HCT116 (cell line): ENCODE data around the gene XAB2. TPM values are rescaled to one million over a fixed set of nuclear protein-coding genes. Genes with fewer than 3 reads are reported as not detected.

Experiments used
- ATAC-seq: fragments of 200-7000 bp; cut with Tn5 transposase; 2 replicates; pipeline ENCODE4 v1.9.1; 2020; ENCODE audit warnings: mild to moderate bottlenecking, moderate library complexity
- BruUV-seq: library from RNA; stranded (reverse); fragments of 400-500 nt; replicated peaks from 2 replicates; lab custom pipeline; 2021; lab: Mats Ljungman, UMichigan
- CTCF ChIA-PET: fragments of 300-600 bp; sonication (Branson Sonifier 250); formaldehyde crosslinking; loops from one replicate; lab custom pipeline; 2021; ENCODE audit warnings: antibody characterized with exemption; lab: Charles Lee
- POLR2A ChIA-PET: fragments of 300-600, 350-600 bp; sonication (Branson Sonifier 250); formaldehyde crosslinking; loops from one replicate; lab custom pipeline; 2021; ENCODE audit warnings: antibody characterized with exemption; lab: Charles Lee
- RAD21 ChIA-PET, 2 experiments: fragments of 300-600 bp; sonication (Branson Sonifier 250); formaldehyde crosslinking; loops; one replicate each; lab custom pipeline; 2023; ENCODE audit warnings: low total read pairs in 2 of 2; ENCODE audit not compliant: uncharacterized antibody in 2 of 2, unreplicated experiment in 2 of 2, low non-redundant PET in 1 of 2; lab: Charles Lee
- DNase-seq: peaks from one replicate; pipeline ENCODE4 v3.0.0-alpha.2; 2010; ENCODE audit warnings: low read depth, low spot score
- H2AFZ ChIP-seq: fragments of 200-600 bp; shearing (Covaris generic), sonication (generic); 2 replicates; pipeline ENCODE4 v1.6.1; 2017; ENCODE audit warnings: low read depth, mixed run types, mixed read lengths, antibody characterized with exemption, low read length; ENCODE audit not compliant: poor library complexity, severe bottlenecking
- H3K27ac ChIP-seq: 2 replicates; pipeline ENCODE4 v1.5.1; 2012; ENCODE audit warnings: low read depth, low read length
- H3K27me3 ChIP-seq: fragments of 200-600 bp; sonication (generic); 2 replicates; pipeline ENCODE4 v1.6.1; 2016; ENCODE audit warnings: mixed run types, low read length, mixed read lengths; ENCODE audit not compliant: insufficient read depth
- H3K36me3 ChIP-seq, 2 experiments: fragments of 200-500 bp in 1 of 2; fragments of 200-600 bp in 1 of 2; sonication (Bioruptor generic) in 1 of 2; sonication (generic) in 1 of 2; 2 replicates each; pipeline versions ENCODE4 v1.5.1 to v1.6.1; 2014 to 2016; ENCODE audit warnings: low read length in 2 of 2, inconsistent platforms in 1 of 2, mixed read lengths in 1 of 2, mixed run types in 1 of 2; ENCODE audit not compliant: insufficient read depth in 2 of 2, control insufficient read depth in 1 of 2
- H3K4me1 ChIP-seq, 2 experiments: fragments of 200-600 bp in 1 of 2; sonication (generic) in 1 of 2; 2 replicates each; pipeline versions ENCODE4 v1.5.1 to v1.6.1; 2012 to 2017; ENCODE audit warnings: low read length in 2 of 2, inconsistent platforms in 1 of 2, mild to moderate bottlenecking in 1 of 2, mixed read lengths in 1 of 2, mixed run types in 1 of 2, moderate library complexity in 1 of 2; ENCODE audit not compliant: insufficient read depth in 2 of 2, control insufficient read depth in 1 of 2
- H3K4me2 ChIP-seq: fragments of 200-600 bp; sonication (generic); 2 replicates; pipeline ENCODE4 v1.6.1; 2017; ENCODE audit warnings: mixed run types, low read length, mixed read lengths
- H3K4me3 ChIP-seq, 2 experiments: fragments of 200-600 bp in 1 of 2; sonication (generic) in 1 of 2; replicated peaks in 1 of 2; 2 replicates each; pipeline ENCODE4 v1.5.1; 2011 to 2016; ENCODE audit warnings: low read length in 2 of 2, control low read depth in 1 of 2, low read depth in 1 of 2, mild to moderate bottlenecking in 1 of 2, mixed read lengths in 1 of 2, mixed run types in 1 of 2
- H3K79me2 ChIP-seq: fragments of 200-600 bp; sonication (generic); 2 replicates; pipeline ENCODE4 v1.6.1; 2017; ENCODE audit warnings: mild to moderate bottlenecking, mixed run types, low read length, moderate library complexity, mixed read lengths; ENCODE audit not compliant: insufficient read depth
- H3K9ac ChIP-seq: fragments of 200-600 bp; sonication (generic); 2 replicates; pipeline ENCODE4 v1.6.1; 2016; ENCODE audit warnings: low read length, mixed read lengths
- H3K9me2 ChIP-seq: fragments of 200-600 bp; sonication (generic), shearing (Covaris generic); 2 replicates; pipeline ENCODE4 v1.6.1; 2017; ENCODE audit warnings: mixed run types, mild to moderate bottlenecking, moderate library complexity; ENCODE audit not compliant: insufficient read depth
- H3K9me3 ChIP-seq, 2 experiments: fragments of 200-500 bp in 1 of 2; fragments of 200-600 bp in 1 of 2; sonication (Bioruptor generic) in 1 of 2; sonication (generic) in 1 of 2; 2 replicates each; pipeline ENCODE4 v1.6.1; 2014 to 2017; ENCODE audit warnings: low read length in 2 of 2, mixed read lengths in 2 of 2, inconsistent platforms in 1 of 2, low read depth in 1 of 2, mild to moderate bottlenecking in 1 of 2, mixed run types in 1 of 2, moderate library complexity in 1 of 2; ENCODE audit not compliant: control insufficient read depth in 1 of 2, insufficient read depth in 1 of 2
- H4K20me1 ChIP-seq: fragments of 200-600 bp; sonication (generic), shearing (Covaris generic); 2 replicates; pipeline ENCODE4 v1.6.1; 2017; ENCODE audit warnings: mixed run types, mild to moderate bottlenecking, moderate library complexity; ENCODE audit not compliant: insufficient read depth
- CBX3 ChIP-seq: IDR thresholded peaks from 2 replicates; pipeline ENCODE4 v1.6.1; 2012; ENCODE audit warnings: low read depth
- CEBPB ChIP-seq: IDR thresholded peaks from 2 replicates; pipeline ENCODE4 v1.6.1; 2012; ENCODE audit warnings: low read depth
- ELF1 ChIP-seq: IDR thresholded peaks from 2 replicates; pipeline ENCODE4 v1.6.1; 2012; ENCODE audit warnings: low read depth, borderline replicate concordance
- EZH2phosphoT487 ChIP-seq: fragments of 200-600 bp; IDR thresholded peaks from 2 replicates; pipeline ENCODE4 v1.6.1; 2018; ENCODE audit warnings: antibody characterized with exemption, borderline replicate concordance
- FOSL1 ChIP-seq: IDR thresholded peaks from 2 replicates; pipeline ENCODE4 v1.6.1; 2012; ENCODE audit warnings: low read depth
- JUND ChIP-seq: IDR thresholded peaks from 2 replicates; pipeline ENCODE4 v1.6.1; 2012
- POLR2AphosphoS5 ChIP-seq: IDR thresholded peaks from 2 replicates; pipeline ENCODE4 v1.6.1; 2011; ENCODE audit warnings: mild to moderate bottlenecking, low read depth, low read length, moderate library complexity
- RAD21 ChIP-seq: IDR thresholded peaks from 2 replicates; pipeline ENCODE4 v1.6.1; 2012; ENCODE audit warnings: low read depth, mild to moderate bottlenecking
- SP1 ChIP-seq: IDR thresholded peaks from 2 replicates; pipeline ENCODE4 v1.6.1; 2012; ENCODE audit warnings: low read depth
- SRF ChIP-seq: IDR thresholded peaks from 2 replicates; pipeline ENCODE4 v1.6.1; 2012; ENCODE audit warnings: low read depth
- TCF7L2 ChIP-seq: IDR thresholded peaks from 2 replicates; pipeline ENCODE4 v1.7.0; 2011; ENCODE audit warnings: borderline replicate concordance, inconsistent platforms; ENCODE audit not compliant: insufficient read depth, insufficient read length; ENCODE audit errors: extremely low read depth
- YY1 ChIP-seq: IDR thresholded peaks from 2 replicates; pipeline ENCODE4 v1.6.1; 2011; ENCODE audit warnings: low read length, low read depth, moderate library complexity, mild to moderate bottlenecking; ENCODE audit not compliant: insufficient replicate concordance; ENCODE audit errors: extremely low read depth
- ZFX ChIP-seq: fragments of 450-650 bp; IDR thresholded peaks from 2 replicates; pipeline ENCODE4 v1.6.1; 2017
- intact Hi-C: fragments of 100-400 bp; cut with micrococcal nuclease; formaldehyde crosslinking; loops from 2 replicates; pipeline ENCODE4 v1.10.0; 2022
- total RNA-seq: library from RNA; stranded (reverse); gene quantifications from one replicate; pipeline ENCODE4 v1.2.1, GENCODE V29; 2021; ENCODE audit not compliant: unreplicated experiment
- TF ChIP-seq, protein P1 (sequence below): IDR thresholded peaks from 2 replicates; pipeline ENCODE4 v1.6.1; 2012
- TF ChIP-seq, protein P2 (sequence below): IDR thresholded peaks from 2 replicates; pipeline ENCODE4 v1.6.1; 2011; ENCODE audit warnings: mild to moderate bottlenecking, low read length, moderate library complexity; ENCODE audit not compliant: insufficient replicate concordance; ENCODE audit errors: extremely low read depth
- TF ChIP-seq, protein P3 (sequence below): IDR thresholded peaks from 2 replicates; pipeline ENCODE4 v1.6.1; 2012

Gene XAB2
- total RNA-seq, 1 experiment from 2014 or later = 103 TPM

DNA sequence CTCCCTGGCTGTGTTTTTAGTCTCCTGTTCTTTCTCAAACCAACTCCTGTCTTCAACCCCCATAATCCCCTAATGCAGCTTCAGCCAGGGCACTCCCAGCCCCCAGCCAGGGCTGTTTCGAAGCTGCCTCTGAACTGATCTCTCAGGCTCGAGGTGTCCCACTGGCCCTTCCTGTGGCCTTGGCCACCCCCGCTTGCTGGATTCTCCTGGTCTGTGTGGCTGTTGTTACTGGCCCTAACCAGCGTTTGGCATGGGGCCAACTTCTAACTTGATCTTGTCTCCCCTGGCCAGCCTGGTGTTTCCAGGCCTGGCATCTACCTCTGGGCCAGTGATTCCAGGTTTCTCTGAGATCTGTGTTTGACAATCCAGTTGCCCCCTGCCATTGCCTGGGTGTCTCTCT lies 11.0 kb downstream of the XAB2 start:
- no TSS peak for BruUV-seq
- peak overlapping the region; percentile 24; the same call in 1 of the 2 replicates for H3K27ac ChIP-seq

DNA sequence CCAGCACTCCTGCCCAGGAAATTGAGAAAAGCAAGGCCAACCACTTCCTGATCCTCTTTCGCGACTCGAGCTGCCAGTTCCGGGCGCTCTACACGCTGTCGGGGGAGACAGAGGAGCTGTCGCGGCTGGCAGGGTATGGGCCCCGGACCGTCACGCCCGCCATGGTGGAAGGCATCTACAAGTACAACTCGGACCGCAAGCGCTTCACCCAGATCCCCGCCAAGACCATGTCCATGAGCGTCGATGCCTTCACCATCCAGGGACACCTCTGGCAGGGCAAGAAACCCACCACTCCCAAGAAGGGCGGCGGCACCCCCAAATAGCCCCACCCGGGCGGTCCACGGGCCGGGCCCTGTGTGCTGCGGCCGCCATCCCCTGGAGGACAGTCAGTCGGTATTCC lies 11.6 kb downstream of the XAB2 start:
- TSS peak; percentile 71 for BruUV-seq
- H3K27ac ChIP-seq = no peak overlapping the region
- ChIA-PET POLR2A (no interaction called here), CTCF (interaction anchor here (0.9 kb wide), 1 partner anchor 12 kb away, joined by 3 read pairs; no protein-coding TSS in a partner anchor), RAD21 (no interaction called here)
- no peaks in the 10 kb centered on the region for H3K27me3 ChIP-seq
- H2AFZ ChIP-seq = no peak overlapping the region
- DNase-seq (no peak), ATAC-seq (no peak)
- no peaks in the 10 kb centered on the region for H4K20me1 ChIP-seq
- peaks cover 0 to 6% of the 10 kb centered on the region in 2 experiments; a peak in 1 of 4 replicates for H3K4me1 ChIP-seq
- H3K9me3 ChIP-seq = no peaks in the 10 kb centered on the region
- intact Hi-C loops = no loop called here
- H3K9ac ChIP-seq = no peak overlapping the region
- TF ChIP-seq ELF1 = no peak
- TF ChIP-seq RAD21 = no peak
- TF ChIP-seq POLR2AphosphoS5 = no peak
- TF ChIP-seq, protein P1, sequence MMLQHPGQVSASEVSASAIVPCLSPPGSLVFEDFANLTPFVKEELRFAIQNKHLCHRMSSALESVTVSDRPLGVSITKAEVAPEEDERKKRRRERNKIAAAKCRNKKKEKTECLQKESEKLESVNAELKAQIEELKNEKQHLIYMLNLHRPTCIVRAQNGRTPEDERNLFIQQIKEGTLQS = no peak
- no peak for TF ChIP-seq FOSL1
- no peak for TF ChIP-seq EZH2phosphoT487
- TF ChIP-seq, protein P2, sequence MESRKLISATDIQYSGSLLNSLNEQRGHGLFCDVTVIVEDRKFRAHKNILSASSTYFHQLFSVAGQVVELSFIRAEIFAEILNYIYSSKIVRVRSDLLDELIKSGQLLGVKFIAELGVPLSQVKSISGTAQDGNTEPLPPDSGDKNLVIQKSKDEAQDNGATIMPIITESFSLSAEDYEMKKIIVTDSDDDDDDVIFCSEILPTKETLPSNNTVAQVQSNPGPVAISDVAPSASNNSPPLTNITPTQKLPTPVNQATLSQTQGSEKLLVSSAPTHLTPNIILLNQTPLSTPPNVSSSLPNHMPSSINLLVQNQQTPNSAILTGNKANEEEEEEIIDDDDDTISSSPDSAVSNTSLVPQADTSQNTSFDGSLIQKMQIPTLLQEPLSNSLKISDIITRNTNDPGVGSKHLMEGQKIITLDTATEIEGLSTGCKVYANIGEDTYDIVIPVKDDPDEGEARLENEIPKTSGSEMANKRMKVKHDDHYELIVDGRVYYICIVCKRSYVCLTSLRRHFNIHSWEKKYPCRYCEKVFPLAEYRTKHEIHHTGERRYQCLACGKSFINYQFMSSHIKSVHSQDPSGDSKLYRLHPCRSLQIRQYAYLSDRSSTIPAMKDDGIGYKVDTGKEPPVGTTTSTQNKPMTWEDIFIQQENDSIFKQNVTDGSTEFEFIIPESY = no peak
- no peak for TF ChIP-seq SP1
- no peak for TF ChIP-seq TCF7L2
- TF ChIP-seq YY1 = no peak
- no peak for TF ChIP-seq CBX3
- TF ChIP-seq SRF = no peak
- no peak for TF ChIP-seq JUND
- TF ChIP-seq, protein P3, sequence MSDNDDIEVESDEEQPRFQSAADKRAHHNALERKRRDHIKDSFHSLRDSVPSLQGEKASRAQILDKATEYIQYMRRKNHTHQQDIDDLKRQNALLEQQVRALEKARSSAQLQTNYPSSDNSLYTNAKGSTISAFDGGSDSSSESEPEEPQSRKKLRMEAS = no peak
- TF ChIP-seq CEBPB = no peak
- TF ChIP-seq ZFX = no peak
- no peaks in the 10 kb centered on the region for H3K9me2 ChIP-seq
- no peak overlapping the region for H3K4me2 ChIP-seq
- H3K79me2 ChIP-seq = no peaks in the 10 kb centered on the region
- no peak overlapping the region for H3K4me3 ChIP-seq
- H3K36me3 ChIP-seq = peaks cover under 1 to 10% of the 10 kb centered on the region in 2 experiments; a peak in 3 of 4 replicates

More for the DNA sequence above, 11.0 kb downstream of the XAB2 start:
- ATAC-seq = peak; percentile 5; the same call in 1 of the 2 replicates
- H3K4me2 ChIP-seq = no peak overlapping the region
- H3K9me3 ChIP-seq = no peaks in the 10 kb centered on the region
- no peaks in the 10 kb centered on the region for H3K79me2 ChIP-seq
- H3K4me3 ChIP-seq = no peak overlapping the region
- H4K20me1 ChIP-seq = no peaks in the 10 kb centered on the region
- TF ChIP-seq, protein P3 = no peak
- no peak overlapping the region for H3K9ac ChIP-seq
- ChIA-PET CTCF (no interaction called here), POLR2A (no interaction called here), RAD21 (no interaction called here)
- H3K9me2 ChIP-seq = no peaks in the 10 kb centered on the region
- peaks cover 5 to 14% of the 10 kb centered on the region in 2 experiments; a peak in 3 of 4 replicates for H3K36me3 ChIP-seq
- no peak for DNase-seq
- H3K4me1 ChIP-seq = peaks cover 0 to 6% of the 10 kb centered on the region in 2 experiments; a peak in 1 of 4 replicates
- H3K27me3 ChIP-seq = no peaks in the 10 kb centered on the region
- intact Hi-C loops = no loop called here
- H2AFZ ChIP-seq = no peak overlapping the region
